Fibroblast of pulmonary artery (primary cell): ENCODE measurements around the gene AIMP1.

Source experiments
- DNase-seq: peaks from one replicate; pipeline ENCODE4 v3.0.0-alpha.2; 2010; ENCODE audit warnings: low read depth
- H3K4me3 ChIP-seq: replicated peaks from 2 replicates; pipeline ENCODE4 v1.5.1; 2011; ENCODE audit warnings: low read depth, mild to moderate bottlenecking, control low read depth, low read length, moderate library complexity
- TF ChIP-seq, protein P1 (sequence below): IDR thresholded peaks from 2 replicates; pipeline ENCODE4 v1.5.1; 2011; ENCODE audit warnings: mild to moderate bottlenecking, control low read depth, low read length, inconsistent platforms; ENCODE audit errors: missing control alignments

AIMP1 gene

DNA sequence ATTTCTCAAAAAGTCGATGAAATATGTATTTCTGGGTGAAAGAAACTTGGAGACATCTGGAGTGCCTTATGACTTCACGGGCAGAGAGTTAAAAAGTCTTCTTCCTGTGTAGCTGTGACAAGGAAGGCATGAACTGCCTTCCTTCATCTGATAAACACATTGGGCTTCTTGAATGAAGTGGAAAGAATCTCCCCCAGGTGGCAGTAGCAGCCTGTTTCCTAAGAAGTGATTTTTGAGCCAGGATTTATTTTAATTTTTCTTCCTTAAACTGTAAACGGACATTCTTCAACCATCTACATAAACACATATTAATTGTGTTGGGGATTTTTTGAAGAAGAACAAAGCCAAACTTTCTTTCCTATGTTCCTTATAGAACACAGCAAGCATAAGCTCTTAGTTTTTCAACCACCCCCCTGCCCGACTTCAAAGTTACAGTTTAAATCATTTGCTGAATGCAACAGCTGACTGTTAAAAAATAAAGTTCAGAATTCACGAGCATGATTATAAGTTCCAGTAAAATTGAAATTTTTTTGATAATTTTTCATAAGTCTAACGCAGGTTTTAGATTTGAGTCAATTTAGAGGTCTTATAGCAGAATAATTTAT is 53.2 kb downstream of the AIMP1 start:
- H3K4me3 ChIP-seq = no peak overlapping the region
- DNase-seq = peak; percentile 88
- TF ChIP-seq, protein P1, sequence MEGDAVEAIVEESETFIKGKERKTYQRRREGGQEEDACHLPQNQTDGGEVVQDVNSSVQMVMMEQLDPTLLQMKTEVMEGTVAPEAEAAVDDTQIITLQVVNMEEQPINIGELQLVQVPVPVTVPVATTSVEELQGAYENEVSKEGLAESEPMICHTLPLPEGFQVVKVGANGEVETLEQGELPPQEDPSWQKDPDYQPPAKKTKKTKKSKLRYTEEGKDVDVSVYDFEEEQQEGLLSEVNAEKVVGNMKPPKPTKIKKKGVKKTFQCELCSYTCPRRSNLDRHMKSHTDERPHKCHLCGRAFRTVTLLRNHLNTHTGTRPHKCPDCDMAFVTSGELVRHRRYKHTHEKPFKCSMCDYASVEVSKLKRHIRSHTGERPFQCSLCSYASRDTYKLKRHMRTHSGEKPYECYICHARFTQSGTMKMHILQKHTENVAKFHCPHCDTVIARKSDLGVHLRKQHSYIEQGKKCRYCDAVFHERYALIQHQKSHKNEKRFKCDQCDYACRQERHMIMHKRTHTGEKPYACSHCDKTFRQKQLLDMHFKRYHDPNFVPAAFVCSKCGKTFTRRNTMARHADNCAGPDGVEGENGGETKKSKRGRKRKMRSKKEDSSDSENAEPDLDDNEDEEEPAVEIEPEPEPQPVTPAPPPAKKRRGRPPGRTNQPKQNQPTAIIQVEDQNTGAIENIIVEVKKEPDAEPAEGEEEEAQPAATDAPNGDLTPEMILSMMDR = peak; percentile 77

DNA sequence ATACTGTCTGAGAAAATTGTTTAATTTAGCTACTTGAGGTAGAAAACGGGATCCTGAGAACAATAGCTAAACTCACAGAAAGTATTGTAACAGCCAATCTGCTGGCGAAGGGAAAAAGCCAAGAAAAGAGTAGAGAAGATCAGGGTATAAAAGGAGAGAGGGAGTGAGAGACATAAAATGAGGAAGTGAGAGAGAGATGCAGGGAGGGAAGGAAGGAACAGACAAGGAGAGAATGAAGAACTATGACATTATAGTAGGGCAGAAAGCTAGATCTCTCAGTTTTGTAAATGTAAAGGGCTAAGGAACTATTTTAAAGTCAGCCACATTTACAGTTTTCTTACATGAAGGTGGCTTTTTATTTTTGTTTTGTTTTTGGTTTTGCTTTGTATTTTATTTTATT is 53.9 kb downstream of the AIMP1 start:
- TF ChIP-seq, protein P1 = no peak
- DNase-seq = no peak
- H3K4me3 ChIP-seq = no peak overlapping the region

DNA sequence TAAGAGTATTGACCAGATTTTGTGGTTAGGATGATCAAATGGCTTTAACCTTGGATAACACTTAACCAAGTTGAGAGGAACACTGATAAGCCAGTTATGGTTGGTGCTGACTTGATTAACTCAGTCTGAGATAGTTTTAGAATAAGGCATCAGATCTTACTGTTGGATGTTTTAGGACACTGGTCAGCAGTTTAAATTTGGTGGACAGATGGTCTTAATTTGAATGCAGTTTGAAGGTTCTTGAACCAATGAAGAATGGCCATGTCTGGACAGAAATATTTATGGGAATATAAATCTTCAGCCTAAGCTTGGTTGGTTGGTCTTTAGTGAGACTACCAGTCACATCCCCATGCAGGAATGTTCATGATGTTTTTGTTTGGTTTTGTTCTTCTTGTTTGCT is 54.8 kb downstream of the AIMP1 start:
- no peak for DNase-seq
- no peak overlapping the region for H3K4me3 ChIP-seq
- TF ChIP-seq, protein P1 = no peak

DNA sequence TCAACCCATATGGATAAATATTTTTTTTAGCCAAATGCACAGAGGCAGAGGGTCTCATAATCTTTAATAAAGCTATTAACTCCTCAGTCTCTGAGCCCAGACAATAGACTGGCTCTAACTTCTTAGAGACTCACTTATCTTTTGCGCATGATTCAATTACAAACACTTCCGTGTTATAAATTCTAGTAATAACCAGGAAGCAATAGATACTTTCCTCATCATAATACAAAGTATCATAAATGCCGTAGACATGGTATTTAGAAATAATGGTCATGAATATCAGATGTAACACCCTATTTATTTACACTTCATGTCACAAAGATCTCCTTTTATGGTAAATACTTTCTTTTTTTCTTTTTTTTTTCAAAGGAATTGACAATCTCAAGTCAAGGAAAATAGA is 56.7 kb downstream of the AIMP1 start:
- DNase-seq = no peak
- H3K4me3 ChIP-seq = no peak overlapping the region
- TF ChIP-seq, protein P1 = no peak

DNA sequence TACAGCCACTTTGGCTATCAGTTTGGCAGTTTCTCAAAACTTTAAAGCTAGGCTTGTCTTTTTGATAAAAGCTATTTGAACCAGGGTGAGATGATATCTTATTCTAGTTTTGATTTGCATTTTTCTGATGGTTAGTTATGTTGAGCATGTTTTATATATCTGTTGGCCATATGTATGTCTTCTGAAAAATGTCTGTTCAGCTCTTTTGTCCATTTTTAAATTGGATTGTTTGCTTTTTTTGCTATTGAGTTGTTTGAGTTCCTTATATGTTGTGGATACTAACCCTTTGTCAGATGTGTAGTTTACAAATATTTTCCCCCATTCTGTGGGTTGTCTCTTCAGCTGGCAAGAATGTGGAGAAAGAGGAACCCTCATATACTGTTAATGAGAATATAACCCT is 63.8 kb downstream of the AIMP1 start:
- no peak overlapping the region for H3K4me3 ChIP-seq
- no peak for DNase-seq
- TF ChIP-seq, protein P1 = no peak

DNA sequence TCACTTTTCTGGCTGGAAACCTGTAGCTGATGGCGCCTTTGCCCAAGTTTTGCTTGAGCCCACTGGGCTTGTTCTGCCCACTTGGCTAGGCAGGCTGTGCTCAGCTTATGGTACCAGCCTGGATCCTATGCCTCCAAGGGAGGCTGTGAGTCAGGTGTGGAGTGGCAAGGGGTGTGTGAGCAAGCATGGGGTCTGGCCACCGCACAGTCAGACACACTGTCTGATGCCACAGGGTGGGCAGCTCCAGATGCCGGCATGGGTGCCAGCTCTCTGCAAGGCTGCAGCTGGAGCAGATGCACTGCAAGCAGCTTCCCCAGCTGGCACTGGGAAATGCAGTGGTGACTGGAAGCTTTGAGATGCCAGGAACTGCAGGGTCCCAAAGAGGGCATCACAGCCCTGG is 68.5 kb downstream of the AIMP1 start:
- no peak for DNase-seq
- TF ChIP-seq, protein P1 = no peak
- no peak overlapping the region for H3K4me3 ChIP-seq

DNA sequence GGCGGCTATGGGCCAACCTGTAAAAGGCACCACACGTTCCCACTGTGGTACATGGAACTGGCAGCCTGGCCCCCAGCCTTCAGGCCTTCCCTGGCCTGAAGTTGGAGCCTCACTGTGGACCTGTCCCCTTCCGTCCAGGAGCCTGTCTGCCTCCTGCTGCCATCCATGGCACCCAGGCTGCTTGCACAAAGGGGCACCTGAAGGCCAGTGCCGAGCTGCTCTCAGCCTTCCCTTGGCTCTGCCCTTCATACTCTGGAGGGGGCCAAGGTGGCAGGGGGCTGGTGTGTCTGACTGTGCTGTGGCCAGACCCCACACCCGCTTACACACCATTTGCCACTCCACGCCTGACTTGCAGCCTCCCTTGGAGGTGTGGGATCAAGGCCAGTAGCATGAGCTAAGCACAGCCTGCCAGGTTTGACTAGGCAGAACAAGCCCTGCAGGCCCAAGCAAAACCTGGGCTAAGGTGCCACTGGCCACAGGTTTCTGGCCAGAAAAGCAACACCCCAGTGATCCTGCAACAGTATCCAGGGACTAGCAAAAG is 69.6 kb downstream of the AIMP1 start:
- no peak overlapping the region for H3K4me3 ChIP-seq
- TF ChIP-seq, protein P1 = no peak
- no peak for DNase-seq
